Adrenal gland (tissue), 5 donors: ENCODE data around the gene DUSP8.

Source experiments
- CTCF ChIP-seq, 6 experiments: fragments of 450-650 bp in 4 of 6; fragments of 200-600 bp in 2 of 6; sonication (generic) in 1 of 6; IDR thresholded peaks; 1 replicate in 5 of 6; 2 replicates in 1 of 6; pipeline versions ENCODE4 v1.5.1 to v1.8.0; 2016 to 2021; ENCODE audit warnings: antibody characterized with exemption in 6 of 6, mild to moderate bottlenecking in 2 of 6, moderate library complexity in 1 of 6
- POLR2A ChIP-seq, 2 donors: fragments of 450-650 bp; IDR thresholded peaks; one replicate each; pipeline ENCODE4 v1.6.1; 2017; ENCODE audit warnings: antibody characterized with exemption in 2 of 2, mild to moderate bottlenecking in 2 of 2, moderate library complexity in 1 of 2
- donor health status: DM: no; HTN: no; CAD: no.

GRCh38 chr11:1521382-1522080 lies 50.5 kb downstream of the DUSP8 start:
- TF ChIP-seq CTCF (IDR thresholded peaks at IDR 0.05) (no peak), POLR2A (IDR thresholded peaks at IDR 0.05) (no peak)
